Measurements from ENCODE around the gene SARS1.
"Not testable (repeated sequence)": the region's sequence is repeated elsewhere in the genome, so short reads cannot be mapped to it uniquely, and the experiment has no call there.

Gene SARS1

DNA sequence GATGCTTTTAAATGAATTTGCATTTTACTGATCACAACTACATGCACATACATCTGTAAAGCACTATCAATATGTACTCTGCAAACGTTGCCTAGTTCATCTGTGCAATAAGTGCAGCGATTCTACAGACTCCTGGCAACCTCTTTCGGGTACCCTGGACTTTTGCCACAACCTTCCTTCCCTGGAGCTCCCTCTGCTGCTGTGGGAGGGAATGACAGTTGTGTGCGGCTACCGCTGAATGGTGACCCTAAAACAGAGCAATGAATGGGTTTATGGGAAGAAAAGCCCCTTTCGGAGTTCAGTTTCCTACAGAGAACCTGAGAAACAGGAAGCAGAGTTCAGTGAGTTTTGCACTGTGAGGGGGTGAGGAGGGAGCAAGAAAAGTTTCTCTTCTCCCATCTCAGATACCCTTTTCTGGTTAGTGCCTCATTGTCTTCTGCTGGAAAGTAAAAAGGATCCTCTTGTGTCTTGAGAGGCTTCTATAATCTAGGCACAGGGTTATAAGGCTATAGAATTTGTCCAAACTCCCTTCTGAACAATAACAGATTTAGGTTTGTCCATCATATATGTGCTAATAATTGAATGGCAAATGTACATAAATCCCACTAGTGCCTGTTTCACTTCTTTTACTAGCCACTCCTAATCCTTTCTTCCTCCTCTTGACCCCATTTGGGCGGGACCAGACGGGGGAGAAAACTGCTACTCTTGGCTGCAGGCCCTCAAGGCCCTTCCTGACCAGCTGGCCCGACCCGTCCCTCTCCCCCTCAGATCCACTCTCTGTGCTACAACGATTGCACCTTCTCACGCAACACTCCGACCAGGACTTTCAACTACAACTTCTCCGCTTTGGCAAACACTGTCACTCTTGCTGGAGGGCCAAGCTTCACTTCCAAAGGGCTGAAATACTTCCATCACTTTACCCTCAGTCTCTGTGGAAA lies 19.8 kb upstream of the SARS1 start:
- DNase-seq: no peak

DNA sequence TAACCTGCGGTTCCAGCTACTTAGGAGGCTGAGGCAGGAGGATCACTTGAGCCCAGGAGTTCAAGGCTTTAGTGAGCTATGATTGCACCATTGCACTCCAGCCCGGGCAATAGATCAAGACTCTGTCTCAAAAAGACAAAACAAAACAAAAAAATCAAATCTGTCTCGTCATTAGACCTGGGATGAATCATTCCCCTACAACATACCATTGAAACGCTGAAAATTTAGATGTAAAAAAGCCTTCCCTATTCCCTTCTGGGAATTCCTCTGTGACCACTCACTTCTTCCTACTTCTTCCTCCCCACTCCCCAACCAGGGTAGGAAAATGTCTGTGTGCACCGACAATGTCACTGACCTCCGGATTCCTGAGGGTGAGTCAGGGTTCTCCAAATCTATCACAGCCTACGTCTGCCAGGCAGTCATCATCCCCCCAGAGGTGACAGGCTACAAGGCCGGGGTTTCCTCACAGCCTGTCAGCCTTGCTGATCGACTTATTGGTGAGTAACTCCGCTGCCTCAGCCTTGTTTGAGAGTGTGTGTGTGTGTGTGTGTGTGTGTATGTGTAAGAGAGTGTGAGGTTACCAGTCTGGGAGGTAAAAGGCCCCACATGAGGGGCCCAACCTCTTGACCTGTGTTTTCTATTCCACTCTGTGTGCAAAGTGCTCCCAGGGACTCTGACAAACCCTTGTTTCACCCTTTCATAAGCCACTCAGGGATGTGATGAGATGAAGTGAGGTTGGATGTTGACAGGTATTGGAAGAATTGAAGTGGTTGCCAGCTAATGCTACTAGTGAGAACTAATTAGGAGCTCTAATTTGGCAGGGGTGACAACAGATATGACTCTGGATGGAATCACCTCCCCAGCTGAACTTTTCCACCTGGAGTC lies 16.3 kb upstream of the SARS1 start:
- DNase-seq: no peak

DNA sequence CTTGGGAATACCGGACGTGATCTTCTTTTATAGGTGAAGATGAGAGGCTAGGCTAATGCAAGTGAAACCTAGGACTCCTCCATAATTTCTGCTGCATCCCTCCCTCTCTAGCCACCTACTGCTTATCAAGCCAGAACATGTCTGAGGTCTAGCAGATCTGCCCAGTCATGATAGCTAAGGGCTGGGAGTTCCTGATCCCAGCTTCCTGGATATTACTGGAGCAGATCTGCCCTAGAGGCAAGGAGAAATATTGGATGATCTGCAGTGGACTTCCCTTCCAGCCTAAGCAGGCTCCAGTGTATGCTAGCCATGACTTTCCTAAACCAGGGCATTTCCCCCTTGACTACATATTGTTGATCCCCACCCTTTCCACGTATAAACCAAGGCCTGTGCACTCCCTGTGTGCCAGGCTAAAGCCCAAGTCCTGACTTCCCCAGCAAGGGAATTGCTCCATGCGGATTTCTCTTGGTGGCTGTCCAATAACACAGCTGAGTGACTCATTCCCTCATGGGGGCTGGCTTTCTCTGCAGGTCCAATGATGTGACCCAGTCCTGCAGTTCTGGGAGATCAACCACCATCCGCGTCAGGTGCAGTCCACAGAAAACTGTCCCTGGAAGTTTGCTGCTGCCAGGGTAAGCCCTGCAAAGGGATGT lies 15.5 kb upstream of the SARS1 start:
- DNase-seq: no peak

DNA sequence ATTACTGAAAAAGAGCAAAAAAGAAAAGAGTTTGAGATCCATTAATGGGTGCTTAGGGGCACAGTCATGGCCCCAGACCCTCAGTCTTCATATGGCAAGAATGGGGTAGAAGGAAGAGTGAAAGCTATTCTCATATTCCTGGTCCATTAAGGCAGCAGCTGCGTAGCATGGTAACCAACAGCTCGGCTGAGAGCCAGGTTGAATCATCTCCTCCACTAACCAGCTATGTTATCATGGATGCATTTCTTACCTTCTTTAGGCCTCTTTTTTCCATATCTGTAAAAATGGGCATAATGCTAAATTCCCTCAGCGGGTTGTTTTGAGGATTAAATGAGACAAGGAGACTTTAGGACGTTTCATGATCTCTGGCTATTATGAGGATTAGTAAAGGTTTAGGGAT lies 15.0 kb upstream of the SARS1 start:
- DNase-seq: no peak

DNA sequence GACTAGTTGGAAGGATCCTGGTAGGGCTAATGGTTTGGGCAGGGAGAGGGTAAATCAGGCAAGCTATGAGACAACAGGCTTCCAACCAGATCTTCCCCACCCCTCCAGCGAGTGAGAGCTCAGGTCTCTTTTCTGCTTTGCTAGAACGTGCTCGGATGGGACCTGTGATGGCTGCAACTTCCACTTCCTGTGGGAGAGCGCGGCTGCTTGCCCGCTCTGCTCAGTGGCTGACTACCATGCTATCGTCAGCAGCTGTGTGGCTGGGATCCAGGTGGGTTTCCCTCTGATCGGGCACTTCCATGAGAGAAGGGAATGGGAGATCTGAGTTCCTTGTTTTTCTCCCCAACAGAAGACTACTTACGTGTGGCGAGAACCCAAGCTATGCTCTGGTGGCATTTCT lies 14.0 kb upstream of the SARS1 start:
- no peak for DNase-seq

DNA sequence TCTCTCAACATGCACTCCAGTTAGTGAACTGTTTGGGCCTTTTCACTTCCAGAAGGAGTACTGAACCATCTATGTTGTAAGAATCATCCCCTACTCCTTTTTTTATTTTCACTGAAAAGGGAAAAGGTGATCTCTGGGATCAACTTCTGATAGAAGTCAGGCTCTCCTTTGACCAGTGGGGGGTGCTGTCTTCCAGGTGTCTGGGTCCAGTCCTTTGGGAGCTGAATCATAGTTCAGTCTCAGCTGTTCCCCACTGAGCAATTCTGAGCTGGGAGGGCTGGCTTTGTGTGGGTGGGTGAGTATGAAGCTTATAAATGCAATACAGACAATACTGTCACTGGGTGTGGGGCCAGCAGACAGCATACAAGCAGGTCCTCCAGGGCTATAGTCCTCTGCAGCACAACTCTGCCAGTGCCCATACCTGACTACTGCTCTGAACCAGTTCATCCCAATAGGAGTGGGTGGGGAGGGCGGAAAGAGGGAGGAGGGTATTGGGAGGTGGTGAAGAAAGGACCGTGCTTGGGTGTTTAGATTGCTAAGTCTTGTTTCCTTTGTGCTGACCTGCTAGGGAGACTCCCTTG lies 12.5 kb upstream of the SARS1 start:
- DNase-seq: no peak

DNA sequence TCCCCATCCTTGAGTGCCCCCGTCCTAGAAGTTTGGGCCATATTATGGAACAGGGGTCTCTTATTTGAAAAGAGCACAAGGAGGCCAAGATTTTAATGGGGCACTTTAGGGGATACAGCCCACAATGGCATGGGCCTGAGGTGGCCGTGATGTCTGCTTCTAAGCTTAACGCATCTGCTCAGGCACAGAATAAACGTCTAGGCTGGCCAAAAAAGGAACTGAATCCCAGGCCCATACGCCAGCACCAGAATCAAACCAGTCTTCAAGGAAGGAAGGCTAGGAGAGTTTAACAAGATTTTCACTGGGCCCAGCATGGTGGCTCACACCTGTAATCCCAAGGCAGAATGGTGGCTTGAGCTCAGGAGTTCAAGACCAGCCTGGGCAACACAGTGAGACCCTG lies 9.2 kb upstream of the SARS1 start:
- no peak for DNase-seq

DNA sequence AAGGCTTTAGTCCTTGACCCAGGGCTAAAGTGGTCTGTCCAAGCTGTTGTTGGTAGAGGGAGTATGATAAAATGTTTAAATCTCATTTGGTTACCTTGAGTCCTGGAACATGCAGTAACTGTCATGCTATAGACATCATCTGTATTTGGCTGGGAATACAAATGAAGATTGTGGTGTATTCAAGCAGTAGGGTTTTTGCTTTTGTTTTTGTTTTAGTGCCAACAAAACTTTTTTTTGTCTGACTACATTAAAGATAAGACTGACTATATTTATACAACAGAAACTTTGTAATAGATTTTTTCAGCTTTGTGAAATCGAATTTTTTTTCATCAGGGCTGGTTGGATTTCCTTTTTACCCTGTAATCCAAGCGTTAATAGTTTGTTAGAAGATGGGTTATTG lies 7.4 kb upstream of the SARS1 start:
- no peak for DNase-seq

DNA sequence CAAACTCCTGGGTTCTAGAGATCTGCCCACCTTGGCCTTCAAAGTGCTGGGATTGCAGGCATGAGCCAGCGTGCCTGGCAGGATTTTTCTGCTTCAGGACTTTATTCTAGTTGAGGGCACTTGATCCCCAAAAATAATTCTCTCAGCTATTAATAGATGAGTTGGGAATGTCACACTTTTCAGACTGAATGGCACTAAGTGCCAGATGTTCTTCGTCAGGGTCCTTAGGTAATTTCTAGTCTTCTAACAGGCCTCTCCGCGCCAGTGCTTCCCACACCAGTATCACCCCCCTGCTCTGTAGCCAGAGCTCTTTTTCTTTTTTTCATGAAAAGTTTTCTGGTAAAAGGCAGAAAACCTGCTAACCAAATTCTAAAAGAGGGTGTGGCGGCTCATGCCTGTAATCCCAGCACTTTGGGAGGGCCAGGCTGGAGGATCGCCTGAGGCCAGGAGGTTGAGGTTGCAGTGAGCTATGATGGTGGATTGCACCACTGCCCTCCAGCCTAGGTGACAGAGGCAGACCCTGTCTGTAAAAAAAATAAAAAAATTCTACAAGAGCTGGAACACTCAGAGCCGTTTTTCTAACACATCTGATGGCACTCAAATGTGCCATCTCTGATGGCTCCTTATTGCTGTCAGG lies 6.1 kb upstream of the SARS1 start:
- DNase-seq: no peak

DNA sequence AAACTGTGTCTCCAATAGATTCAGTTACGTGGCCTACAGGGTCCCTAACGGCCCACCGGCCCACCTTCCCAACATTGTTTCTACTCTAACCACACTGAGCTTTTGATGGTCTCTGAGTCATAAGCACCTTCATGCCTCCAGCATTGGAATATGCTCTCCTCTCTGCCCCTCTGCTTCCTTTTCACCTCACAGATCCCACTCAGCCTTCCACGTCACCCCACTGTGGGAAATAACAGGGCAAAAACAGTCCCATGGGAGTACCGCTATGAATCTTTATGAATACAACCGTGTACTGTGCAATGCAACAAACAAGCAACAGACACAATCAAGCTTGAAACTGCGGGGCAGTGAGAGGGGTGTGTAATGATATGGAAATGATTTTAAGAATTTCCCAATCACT lies 5.3 kb upstream of the SARS1 start:
- DNase-seq: no peak

DNA sequence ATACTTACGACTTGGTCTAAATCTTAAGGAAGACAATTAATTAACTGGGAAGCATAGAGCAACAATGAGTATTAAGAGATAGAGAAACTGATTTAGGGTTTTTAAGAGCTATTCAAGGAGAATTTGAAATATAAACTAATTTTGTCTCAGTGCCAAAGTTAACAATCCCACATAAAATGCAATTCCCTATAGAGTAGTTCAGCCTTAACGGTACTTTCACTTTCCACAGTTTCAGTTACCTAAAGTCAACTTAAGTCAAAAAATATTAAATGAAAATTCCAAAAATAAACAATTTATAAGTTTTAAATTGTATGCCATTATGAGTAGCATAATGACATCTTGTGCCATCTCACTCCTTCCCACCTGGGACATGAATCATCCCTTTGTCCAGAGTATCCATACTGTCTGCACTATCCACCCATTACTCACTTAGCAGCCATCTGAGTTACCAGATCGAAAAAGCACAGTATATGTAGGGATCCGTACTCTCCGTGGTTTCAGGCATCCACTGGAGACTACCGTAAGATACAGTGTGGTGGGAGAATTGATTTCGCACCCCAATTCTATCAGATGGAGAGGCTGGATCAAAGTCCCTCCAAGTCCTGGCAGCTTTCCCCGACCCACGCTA lies 4.8 kb upstream of the SARS1 start:
- DNase-seq: no peak

DNA sequence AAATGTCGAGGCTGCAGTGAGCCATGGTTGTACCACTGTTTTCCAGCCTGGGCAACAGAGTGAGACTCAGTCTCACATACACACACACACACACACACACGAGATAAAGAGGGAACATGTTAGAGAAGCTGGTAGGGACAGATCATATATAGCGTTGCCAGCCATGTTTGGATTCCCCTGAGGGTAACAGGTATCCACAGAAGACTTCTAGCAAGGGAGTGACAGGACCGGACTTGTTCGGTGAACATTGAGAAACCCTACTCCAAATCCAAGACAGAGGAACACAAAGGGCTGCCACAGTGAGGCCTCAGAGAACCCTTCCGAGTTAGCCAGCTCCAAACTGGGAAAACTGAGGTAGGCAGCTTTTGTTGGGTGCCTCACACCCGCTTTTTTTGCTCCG lies 3.7 kb upstream of the SARS1 start:
- DNase-seq: no peak

DNA sequence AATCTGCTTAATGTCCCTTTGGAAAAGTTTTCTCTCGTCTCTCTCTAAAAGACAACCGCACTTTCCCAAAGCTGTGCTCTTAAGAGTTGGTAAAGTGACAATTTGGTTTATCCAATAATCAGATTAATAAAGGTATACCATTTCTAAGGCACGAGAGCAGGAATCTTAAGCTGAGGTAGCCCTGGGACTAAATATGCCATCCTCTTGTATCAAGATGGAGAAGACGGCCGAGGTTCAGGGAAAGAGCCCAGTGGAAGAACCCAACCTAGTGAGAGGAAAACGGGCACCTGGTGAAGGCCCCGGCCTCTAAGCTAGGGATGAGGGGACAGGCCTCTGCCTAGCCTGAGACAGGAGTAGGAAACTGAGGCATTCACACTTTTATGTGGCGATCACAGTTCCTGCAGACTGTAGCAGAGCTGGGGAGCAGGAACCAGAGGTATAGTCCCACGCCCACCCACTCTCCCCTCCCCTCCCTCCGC lies 334 bp upstream of the SARS1 start:
- DNase-seq: no peak

DNA sequence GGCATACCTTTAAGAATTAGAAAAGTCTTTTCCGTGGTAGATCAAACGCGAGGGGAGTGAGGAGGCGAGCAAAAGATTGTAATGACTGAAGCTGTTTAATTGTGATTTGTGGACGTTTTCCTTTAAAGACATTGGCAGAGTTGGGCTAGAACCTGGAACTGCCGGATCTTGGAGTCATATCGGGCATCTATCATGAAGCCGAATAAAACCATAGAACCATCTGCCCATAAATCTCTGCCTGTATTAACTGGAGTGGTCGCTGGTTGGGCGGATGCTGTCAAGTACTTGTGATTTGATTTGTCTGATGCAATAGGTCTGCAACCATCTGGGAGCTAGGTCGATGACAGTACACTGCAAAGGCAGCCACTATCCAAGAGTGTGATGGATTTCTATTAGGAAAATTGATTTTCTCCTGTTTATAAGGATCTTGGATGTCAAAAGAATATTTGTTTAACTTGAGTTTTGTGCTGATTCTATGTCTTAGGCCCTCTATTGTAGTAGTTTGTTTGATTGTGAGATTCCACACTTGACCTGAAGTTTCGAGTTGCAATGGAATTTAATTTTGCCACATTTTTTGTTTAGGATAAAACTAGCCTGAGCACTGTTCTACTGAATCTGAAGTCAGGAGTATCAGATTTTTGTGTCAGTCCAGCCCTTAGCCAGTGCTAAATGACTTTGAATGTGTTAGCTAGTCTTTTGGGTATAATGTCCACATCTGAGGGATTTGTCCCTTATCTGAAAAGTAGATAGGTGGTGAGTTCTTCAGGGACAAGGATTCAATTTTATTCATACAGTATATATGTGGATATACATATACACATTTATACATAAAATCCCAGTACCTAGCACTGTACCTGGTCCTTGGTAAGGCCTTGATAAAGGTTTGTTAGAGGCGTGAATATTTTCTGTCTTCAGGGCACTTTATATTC lies 1.2 kb downstream of the SARS1 start:
- no peak for DNase-seq

DNA sequence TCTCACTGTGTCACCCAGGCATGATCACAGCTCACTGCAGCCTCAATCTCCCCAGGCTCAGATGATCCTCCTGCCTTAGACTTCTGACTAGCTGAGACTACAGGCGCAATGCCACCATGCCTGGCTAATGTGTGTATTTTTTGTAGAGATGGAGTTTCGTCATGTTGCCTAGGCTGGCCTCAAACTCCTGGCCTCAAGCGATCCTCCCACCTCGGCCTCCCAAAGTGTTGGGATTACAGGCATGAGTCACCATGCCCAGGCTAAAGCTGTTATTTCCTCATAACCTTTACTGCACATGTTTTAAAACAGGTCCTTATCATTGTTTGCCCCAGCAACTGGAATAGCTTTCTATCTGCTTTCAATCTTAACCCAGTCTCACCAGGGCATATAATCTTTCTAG lies 2.9 kb downstream of the SARS1 start:
- no peak for DNase-seq

DNA sequence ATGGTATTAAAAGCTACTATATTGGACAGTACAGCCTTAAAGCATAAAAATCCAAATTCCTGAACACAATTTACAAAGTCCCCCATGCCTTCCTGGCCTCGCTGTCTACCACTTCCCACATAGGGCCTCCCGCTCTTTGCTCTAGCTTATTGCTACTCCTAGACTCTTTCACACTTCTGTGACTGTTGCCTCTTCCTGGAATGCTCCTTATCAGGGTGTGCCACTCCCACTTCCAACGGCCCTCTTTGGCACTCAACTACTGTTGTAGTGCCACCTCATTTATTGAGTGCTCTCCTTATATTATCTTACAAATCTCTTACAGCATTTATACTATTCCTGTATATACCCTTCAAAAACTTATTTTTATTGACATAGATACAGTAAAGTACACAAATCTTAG lies 4.8 kb downstream of the SARS1 start:
- no peak for DNase-seq

DNA sequence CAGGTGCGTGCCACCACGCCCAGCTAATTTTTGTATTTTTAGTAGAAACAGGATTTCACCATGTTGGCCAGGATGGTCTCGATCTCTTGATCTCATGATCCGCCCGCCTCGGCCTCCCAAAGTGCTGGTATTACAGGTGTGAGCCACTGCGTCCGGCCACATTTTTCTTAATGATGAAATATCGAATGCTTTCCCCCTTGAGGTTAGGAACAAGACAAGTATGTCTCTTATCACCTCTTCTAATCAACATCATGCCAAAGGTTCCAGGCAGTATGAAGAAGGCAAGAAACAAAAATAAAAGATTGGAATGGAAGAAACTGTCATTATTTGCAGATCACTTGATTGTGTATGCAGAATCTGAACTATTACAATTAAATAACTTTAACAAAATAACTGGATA lies 7.5 kb downstream of the SARS1 start:
- not testable (repeated sequence) for DNase-seq

DNA sequence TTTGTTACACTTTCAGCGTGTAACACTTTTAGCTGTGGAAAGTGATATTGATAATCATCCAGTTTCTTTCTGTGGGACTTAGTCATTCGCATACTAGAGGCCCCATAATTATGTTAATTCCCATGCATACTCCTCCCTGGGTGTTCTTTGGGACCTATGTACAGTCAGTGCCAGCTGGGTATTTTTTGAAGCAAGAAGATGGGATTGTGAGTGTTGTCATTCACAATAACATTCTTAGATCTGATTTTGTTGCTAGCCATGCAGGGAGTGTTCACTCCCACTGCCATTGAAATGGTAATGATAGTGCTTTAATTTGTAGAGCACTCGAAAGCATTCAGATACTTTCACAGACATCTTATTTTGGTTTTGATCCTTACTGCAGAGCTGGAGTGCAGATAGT lies 11.6 kb downstream of the SARS1 start:
- DNase-seq: no peak

DNA sequence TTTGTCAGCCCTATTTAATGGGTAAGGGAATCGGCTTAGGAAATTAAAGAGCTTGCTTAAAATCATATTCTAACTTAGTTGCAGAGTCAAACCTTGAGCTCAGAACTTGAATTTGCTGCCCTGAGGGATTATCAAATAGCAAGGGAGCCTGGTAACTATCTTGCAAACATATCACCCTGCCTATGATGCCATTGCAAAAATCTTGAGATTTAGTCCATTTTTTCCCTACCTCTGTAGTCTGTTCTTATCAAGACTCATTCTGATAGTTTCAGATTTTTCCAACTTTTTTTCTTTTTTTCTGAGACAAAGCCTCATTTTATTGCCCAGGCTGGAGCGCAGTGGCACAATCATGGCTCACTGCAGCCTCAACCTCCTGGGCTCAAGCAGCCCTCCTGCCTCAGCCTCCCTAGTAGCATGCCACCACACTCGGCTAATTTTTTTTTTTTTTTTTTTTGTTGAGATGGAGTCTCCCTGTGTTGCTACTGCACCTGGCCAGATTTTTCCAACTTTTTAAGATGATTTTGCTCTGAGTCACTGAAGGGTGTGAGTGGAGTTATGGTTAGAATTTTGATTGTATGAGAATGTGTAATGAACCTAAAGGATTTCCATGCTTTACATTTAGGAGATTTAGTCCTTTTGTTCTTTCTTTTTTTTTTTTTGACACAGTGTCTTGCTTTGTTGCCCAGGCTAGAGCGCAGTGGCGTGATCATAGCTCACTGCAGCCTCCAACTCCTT lies 12.2 kb downstream of the SARS1 start:
- DNase-seq: no peak

DNA sequence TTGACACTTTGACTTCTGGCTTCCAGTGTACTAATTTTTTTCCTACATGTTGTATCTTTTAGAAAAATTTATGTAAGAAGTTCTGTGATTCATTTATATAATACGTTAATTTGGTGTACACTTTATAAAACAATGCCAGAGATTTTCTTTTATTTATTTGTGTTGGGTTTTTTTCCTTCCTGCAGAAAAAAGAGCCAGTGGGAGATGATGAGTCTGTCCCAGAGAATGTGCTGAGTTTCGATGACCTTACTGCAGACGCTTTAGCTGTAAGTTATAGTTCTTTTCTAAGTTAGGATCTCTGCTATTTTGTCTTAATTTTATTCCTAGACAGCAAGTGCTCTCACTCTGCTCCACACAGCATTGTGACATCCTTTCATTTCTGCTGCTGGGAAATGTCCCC lies 14.4 kb downstream of the SARS1 start:
- DNase-seq: no peak

Data from KG1 (cell line).